Lower leg skin (tissue), 4 donors: Measurements from ENCODE around the gene EXPH5. TPM values are rescaled to one million over a fixed set of nuclear protein-coding genes. Genes with fewer than 3 reads are reported as not detected.

Experiments used
- DNase-seq, 2 donors: peaks; one replicate each; pipeline ENCODE4 v3.0.0-alpha.2; 2019; ENCODE audit warnings: low spot score in 2 of 2
- H3K4me3 ChIP-seq: fragments of 200-600 bp; sonication (generic); 2 replicates; pipeline ENCODE4 v1.5.1; 2017; ENCODE audit warnings: mild to moderate bottlenecking, low read depth; ENCODE audit not compliant: poor library complexity, severe bottlenecking
- POLR2A ChIP-seq, 2 donors: fragments of 450-650 bp; IDR thresholded peaks; one replicate each; pipeline ENCODE4 v1.6.1; 2016 to 2017; ENCODE audit warnings: antibody characterized with exemption in 2 of 2, mild to moderate bottlenecking in 1 of 2, moderate library complexity in 1 of 2
- WGBS, 2 donors: methylation state at CpG; one replicate each; pipeline ENCODE4 v1.1.5; 2018; 5-methylcytosine and 5-hydroxymethylcytosine counted together
- intact Hi-C: fragments of 100-400 bp; cut with DNase I; formaldehyde crosslinking; loops from one replicate; pipeline ENCODE4 v1.15.0; 2023; ENCODE audit warnings: low total_unique reads
- total RNA-seq, 4 donors: library from RNA; depleted of rRNA; stranded (reverse); fragments of >200 nt; gene quantifications; one replicate each; pipeline ENCODE4 v1.1.0, GENCODE V29; 2016
- TF ChIP-seq, protein P1 (sequence below), 3 donors: fragments of 450-650 bp; IDR thresholded peaks; one replicate each; pipeline ENCODE4 v1.5.1; 2016; ENCODE audit warnings: antibody characterized with exemption in 3 of 3, mild to moderate bottlenecking in 3 of 3, moderate library complexity in 2 of 3

Gene EXPH5
- total RNA-seq, 4 donors from 2014 or later: 122 to 160 (median 139) TPM

DNA sequence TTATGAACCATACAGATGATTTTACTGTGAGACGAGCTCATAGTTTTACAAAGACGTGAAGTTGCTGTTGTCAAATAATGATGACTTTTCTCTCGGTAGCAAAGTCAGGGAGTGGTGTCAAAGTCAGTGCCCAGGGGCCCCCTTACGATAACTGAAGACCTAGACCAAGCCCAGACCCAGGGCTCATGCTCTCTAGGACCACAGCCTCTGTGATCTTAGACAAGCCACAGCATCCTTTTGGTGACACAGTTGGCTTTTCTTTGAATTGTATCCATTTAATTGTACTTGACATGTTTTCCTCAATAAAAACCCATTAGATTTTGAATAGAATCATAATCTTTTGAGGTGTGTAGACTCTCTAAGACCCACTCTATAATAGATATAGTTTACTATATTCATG, 77.4 kb downstream of the EXPH5 start:
- H3K4me3 ChIP-seq: no peak overlapping the region
- DNase-seq: no peak
- WGBS, 2 donors: 95 to 98% methylated on average over 4 of the region's 4 CpGs
- TF ChIP-seq POLR2A (IDR thresholded peaks at IDR 0.05): no peak
- intact Hi-C loops: no loop called here

DNA sequence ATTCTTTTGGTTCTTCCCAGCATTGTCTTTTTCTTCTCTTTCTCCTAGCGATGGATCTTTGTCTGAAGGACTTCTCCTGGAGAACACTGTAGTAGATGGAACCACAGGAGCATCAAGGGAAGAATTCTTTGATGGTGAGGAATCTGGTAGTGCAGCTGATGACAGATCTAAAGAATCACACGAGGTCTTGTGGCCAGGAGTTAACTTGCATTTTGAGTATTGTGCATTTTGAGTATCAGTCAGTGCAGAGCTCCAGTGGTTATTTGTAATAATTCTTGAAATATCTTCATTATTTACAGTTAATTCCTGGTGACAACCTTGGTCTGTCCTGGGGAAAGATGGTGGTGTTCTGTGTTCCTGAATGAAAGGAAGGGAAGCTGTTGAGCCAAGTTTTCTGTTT, 80.9 kb downstream of the EXPH5 start:
- intact Hi-C loops: no loop called here
- 92% methylated on average over 2 of the region's 2 CpGs for WGBS, 2 donors
- no peak overlapping the region for H3K4me3 ChIP-seq
- no peak for DNase-seq
- TF ChIP-seq, protein P1, sequence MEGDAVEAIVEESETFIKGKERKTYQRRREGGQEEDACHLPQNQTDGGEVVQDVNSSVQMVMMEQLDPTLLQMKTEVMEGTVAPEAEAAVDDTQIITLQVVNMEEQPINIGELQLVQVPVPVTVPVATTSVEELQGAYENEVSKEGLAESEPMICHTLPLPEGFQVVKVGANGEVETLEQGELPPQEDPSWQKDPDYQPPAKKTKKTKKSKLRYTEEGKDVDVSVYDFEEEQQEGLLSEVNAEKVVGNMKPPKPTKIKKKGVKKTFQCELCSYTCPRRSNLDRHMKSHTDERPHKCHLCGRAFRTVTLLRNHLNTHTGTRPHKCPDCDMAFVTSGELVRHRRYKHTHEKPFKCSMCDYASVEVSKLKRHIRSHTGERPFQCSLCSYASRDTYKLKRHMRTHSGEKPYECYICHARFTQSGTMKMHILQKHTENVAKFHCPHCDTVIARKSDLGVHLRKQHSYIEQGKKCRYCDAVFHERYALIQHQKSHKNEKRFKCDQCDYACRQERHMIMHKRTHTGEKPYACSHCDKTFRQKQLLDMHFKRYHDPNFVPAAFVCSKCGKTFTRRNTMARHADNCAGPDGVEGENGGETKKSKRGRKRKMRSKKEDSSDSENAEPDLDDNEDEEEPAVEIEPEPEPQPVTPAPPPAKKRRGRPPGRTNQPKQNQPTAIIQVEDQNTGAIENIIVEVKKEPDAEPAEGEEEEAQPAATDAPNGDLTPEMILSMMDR (IDR thresholded peaks at IDR 0.05): no peak
- TF ChIP-seq POLR2A (IDR thresholded peaks at IDR 0.05): no peak

DNA sequence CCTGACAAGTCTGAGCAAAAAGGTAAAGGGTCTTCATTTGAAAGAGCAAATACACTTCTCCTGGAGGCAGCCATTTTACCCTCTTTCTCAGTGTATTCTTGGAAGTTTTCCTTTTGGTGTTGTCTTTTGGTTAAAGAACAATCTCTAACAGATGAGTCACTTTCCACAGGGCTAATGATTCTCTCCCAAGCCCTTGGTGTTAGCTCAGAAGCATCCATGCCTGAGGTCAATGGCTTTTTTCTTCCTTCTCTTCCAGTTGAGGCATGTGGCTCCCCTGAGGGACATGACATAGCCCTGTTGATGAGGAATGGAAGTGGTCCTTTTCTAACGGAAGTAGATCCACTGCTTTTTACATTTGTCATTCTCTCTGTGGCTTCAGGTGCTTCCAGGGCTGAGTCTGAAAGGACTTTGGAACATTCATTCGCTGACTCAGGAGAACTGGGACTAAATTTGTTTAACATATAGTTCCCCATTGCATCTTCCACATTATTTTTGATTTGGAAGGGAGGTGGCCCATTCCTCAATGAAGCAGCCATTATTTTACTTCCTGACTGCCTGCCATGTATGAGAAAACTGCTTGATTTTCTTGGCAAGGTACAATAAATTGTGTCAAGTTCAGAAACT, 81.6 kb downstream of the EXPH5 start:
- no peak overlapping the region for H3K4me3 ChIP-seq
- no peak for DNase-seq
- intact Hi-C loops: no loop called here
- 83 to 87% methylated on average over 2 of the region's 2 CpGs for WGBS, 2 donors
- TF ChIP-seq, protein P1 (IDR thresholded peaks at IDR 0.05): no peak
- TF ChIP-seq POLR2A (IDR thresholded peaks at IDR 0.05): no peak

DNA sequence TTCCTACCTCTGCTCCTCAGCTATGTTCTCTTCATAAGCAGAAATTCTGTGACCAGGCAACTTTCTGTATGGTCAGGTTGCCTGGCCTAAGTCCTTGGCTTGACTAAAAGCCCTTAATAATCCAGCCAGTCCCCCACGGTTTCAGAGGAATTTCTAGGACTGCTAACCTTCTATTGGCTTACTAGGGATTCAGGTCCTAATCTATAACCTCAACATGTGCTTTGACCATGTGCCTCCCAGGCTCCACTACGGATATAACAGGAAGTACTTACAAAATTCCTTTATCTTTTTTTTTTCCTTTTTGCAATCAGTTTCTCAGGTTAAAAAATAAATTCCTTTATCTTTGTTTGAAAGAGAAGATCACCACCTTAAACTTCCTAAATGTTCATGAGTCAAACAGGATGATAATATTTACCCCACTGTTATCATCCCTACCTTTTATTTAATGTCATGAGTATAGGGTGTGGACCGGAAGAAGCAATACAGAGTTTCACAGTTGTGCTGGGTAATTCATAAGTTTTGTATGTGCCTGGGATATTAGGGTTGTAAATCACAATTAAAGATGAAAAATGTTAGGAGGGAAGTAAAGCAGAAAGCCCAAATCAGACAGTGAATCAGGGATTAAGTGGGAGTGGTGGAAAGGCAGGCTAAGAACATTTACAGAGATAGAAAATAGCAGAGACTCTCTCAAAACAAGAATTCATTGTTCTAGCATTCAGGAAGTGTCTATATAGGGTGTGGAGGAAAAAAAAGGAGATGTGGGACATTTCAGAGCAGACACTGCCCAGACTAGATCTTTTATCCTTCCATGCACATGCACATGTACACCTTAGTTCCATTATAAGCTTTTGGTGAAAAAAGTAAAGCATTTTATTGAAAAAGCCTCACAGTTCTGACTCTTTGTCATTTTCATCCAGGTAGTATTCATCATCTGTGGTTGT, 84.6 kb downstream of the EXPH5 start:
- 59 to 63% methylated on average over 3 of the region's 3 CpGs for WGBS, 2 donors
- no peak overlapping the region for H3K4me3 ChIP-seq
- intact Hi-C loops: no loop called here
- DNase-seq: no peak
- no peak for TF ChIP-seq POLR2A (IDR thresholded peaks at IDR 0.05)
- TF ChIP-seq, protein P1 (IDR thresholded peaks at IDR 0.05): no peak

DNA sequence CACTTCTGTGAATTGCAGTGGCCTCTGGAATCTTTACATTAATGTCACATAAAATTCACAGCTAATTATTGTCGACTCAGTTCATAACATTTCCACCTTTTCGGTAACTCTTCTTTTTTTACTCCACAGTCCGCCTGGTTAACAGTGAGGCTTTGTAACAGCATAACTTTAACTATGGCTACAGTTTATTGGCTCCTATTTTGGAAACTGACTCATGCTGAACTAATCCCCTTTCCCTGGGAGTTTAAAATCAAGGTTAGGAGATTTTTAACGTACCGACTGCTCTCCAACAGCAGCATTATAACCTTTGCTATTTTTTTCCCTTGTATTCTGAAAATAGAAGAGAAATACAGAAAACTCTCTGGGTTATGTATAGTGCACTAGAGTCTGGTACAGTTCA, 92.2 kb downstream of the EXPH5 start:
- TF ChIP-seq, protein P1 (IDR thresholded peaks at IDR 0.05): no peak
- no peak for TF ChIP-seq POLR2A (IDR thresholded peaks at IDR 0.05)
- 63 to 65% methylated on average over 5 of the region's 5 CpGs for WGBS, 2 donors
- DNase-seq: no peak
- intact Hi-C loops: no loop called here
- H3K4me3 ChIP-seq: no peak overlapping the region

DNA sequence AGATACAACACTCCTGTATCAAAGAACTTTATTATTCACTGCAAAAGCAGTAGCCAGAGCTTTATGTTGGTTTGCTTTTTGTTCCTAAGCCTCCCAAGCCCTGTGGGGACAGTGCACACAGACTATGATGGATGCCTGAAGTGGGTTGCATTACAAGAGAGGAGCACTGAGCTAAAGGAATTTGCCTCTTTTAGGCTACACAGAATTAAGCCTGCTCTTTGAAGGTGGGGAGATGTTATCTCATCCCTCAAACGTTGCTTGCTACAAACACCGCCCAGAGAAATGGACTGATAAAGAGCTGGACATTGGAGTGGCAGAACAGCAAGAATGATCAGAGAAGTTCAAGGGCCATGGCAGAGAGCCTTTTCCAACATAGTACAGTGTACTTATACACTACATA, 92.8 kb downstream of the EXPH5 start:
- no peak for DNase-seq
- 31 to 50% methylated on average over 2 of the region's 2 CpGs for WGBS, 2 donors
- no peak overlapping the region for H3K4me3 ChIP-seq
- intact Hi-C loops: no loop called here
- TF ChIP-seq, protein P1 (IDR thresholded peaks at IDR 0.05): no peak
- no peak for TF ChIP-seq POLR2A (IDR thresholded peaks at IDR 0.05)
